GM19468 (cell line): ENCODE data around the gene TAF6.

Experiments
- ATAC-seq: cut with Tn5 transposase; IDR thresholded peaks from one replicate; pipeline ENCODE4 v1.9.1; 2021; ENCODE audit warnings: mild to moderate bottlenecking, moderate library complexity, moderate number of reproducible peaks; ENCODE audit not compliant: unreplicated experiment; ENCODE audit errors: extremely low read depth

TAF6 gene

GRCh38 chr7:100098913-100099312 is 20.2 kb downstream of the TAF6 start:
- no peak for ATAC-seq

- ATAC-seq, result no peak
Observed at GRCh38 chr7:100095704-100096103, 23.5 kb downstream of the TAF6 start.

GRCh38 chr7:100095289-100095688 is 23.9 kb downstream of the TAF6 start:
- no peak for ATAC-seq

- ATAC-seq, result no peak
Observed at GRCh38 chr7:100093925-100094486, 25.2 kb downstream of the TAF6 start.

GRCh38 chr7:100093498-100093897 is 25.7 kb downstream of the TAF6 start:
- ATAC-seq, result no peak

GRCh38 chr7:100093054-100093453 is 26.1 kb downstream of the TAF6 start:
- ATAC-seq, result no peak

GRCh38 chr7:100091411-100092181 is 27.6 kb downstream of the TAF6 start:
- no peak for ATAC-seq

- no peak for ATAC-seq
Observed at GRCh38 chr7:100090527-100091410, 28.4 kb downstream of the TAF6 start.

- ATAC-seq, result no peak
Observed at GRCh38 chr7:100089458-100090196, 29.5 kb downstream of the TAF6 start.

GRCh38 chr7:100088621-100089457 is 30.3 kb downstream of the TAF6 start, which contains the start of gene COPS6:
COPS6 (plus strand) TSS chr7:100088969; CDS start chr7:100088991, 22 bp downstream.
- no peak for ATAC-seq

- ATAC-seq, result no peak
Observed at GRCh38 chr7:100088095-100088620, 31.0 kb downstream of the TAF6 start.

GRCh38 chr7:100087055-100087750 is 32.0 kb downstream of the TAF6 start:
- ATAC-seq, result no peak

- ATAC-seq, result no peak
Observed at GRCh38 chr7:100085515-100085914, 33.6 kb downstream of the TAF6 start.

GRCh38 chr7:100082978-100083377 is 36.2 kb downstream of the TAF6 start:
- ATAC-seq, result no peak

GRCh38 chr7:100081535-100082102 is 37.5 kb downstream of the TAF6 start, which contains the start of gene ZNF3:
ZNF3 (minus strand) TSS chr7:100081723; CDS start chr7:100077357, 4,366 bp downstream.
- peak; percentile 63 for ATAC-seq

- ATAC-seq, result no peak
Observed at GRCh38 chr7:100080907-100081534, 38.1 kb downstream of the TAF6 start.

- no peak for ATAC-seq
Observed at GRCh38 chr7:100079024-100079560, 40.1 kb downstream of the TAF6 start.
